ENCODE results near the gene GABRP. TPM values are rescaled to one million over a fixed set of nuclear protein-coding genes. Genes with fewer than 3 reads are reported as not detected.

GABRP gene
- total RNA-seq, 2 donors from 2014 or later = 1.1 to 1.9 TPM

DNA sequence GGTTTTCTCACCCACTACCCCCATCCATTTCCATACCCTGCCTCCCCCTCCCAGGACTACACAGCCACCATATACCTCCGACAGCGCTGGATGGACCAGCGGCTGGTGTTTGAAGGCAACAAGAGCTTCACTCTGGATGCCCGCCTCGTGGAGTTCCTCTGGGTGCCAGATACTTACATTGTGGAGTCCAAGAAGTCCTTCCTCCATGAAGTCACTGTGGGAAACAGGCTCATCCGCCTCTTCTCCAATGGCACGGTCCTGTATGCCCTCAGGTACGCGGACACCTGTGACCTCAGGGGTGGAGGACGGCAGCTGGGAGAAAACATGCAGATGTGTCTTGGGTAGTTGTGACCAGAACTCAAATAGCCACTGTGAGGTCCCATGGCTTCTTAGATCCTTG lies 11.6 kb downstream of the GABRP start:
- peaks cover 4% of the 10 kb centered on the region for H3K27me3 ChIP-seq (ENCODE audit: control insufficient read depth, insufficient read depth, low read length, poor library complexity, severe bottlenecking)
- no peaks in the 10 kb centered on the region for H3K9me3 ChIP-seq (ENCODE audit: control insufficient read depth, low read length)
- WGBS, 2 experiments (ENCODE audit: insufficient coverage in 1 of 2, insufficient read length in 1 of 2) = 91 to 97% methylated on average over 10 of the region's 10 CpGs
- Mint-ChIP-seq H3K27ac (no peak overlapping the region), H3K27me3 (ENCODE audit: insufficient read depth) (peaks cover 10% of the 10 kb centered on the region), H3K4me3 (no peak overlapping the region), H3K4me1 (peaks cover 2% of the 10 kb centered on the region), H3K9me3 (no peaks in the 10 kb centered on the region), H3K36me3 (ENCODE audit: low read depth) (no peaks in the 10 kb centered on the region)
- H3K4me3 ChIP-seq (ENCODE audit: low read length) = no peak overlapping the region
- DNase-seq = no peak
- TF ChIP-seq, protein P1, sequence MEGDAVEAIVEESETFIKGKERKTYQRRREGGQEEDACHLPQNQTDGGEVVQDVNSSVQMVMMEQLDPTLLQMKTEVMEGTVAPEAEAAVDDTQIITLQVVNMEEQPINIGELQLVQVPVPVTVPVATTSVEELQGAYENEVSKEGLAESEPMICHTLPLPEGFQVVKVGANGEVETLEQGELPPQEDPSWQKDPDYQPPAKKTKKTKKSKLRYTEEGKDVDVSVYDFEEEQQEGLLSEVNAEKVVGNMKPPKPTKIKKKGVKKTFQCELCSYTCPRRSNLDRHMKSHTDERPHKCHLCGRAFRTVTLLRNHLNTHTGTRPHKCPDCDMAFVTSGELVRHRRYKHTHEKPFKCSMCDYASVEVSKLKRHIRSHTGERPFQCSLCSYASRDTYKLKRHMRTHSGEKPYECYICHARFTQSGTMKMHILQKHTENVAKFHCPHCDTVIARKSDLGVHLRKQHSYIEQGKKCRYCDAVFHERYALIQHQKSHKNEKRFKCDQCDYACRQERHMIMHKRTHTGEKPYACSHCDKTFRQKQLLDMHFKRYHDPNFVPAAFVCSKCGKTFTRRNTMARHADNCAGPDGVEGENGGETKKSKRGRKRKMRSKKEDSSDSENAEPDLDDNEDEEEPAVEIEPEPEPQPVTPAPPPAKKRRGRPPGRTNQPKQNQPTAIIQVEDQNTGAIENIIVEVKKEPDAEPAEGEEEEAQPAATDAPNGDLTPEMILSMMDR (conservative IDR thresholded peaks at IDR 0.05) = no peak
- H3K36me3 ChIP-seq (ENCODE audit: control insufficient read depth, insufficient read depth, low read length) = no peaks in the 10 kb centered on the region
- no peaks in the 10 kb centered on the region for H3K4me1 ChIP-seq (ENCODE audit: control insufficient read depth, insufficient read depth, low read length)
- no peak overlapping the region for H3K27ac ChIP-seq (ENCODE audit: low read depth, low read length)
- no peak overlapping the region for H3K9ac ChIP-seq (ENCODE audit: extremely low read depth, low read length, poor library complexity, severe bottlenecking)

DNA sequence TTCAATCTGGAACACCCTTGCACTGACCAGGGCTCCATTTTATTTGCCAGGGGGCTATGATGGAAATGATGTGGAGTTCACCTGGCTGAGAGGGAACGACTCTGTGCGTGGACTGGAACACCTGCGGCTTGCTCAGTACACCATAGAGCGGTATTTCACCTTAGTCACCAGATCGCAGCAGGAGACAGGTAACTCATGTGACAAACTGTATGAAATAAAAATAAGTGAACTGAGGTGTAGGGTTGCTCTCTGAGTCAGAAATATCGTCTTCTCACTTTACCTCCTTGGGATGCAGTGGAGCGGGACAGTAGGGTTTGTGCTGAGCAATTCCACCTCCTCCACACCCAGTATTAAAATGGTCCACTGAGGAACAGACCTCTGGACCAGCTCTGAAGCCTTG lies 22.1 kb downstream of the GABRP start:
- Mint-ChIP-seq H3K4me1 (peaks cover 9% of the 10 kb centered on the region), H3K27ac (no peak overlapping the region), H3K36me3 (ENCODE audit: low read depth) (no peaks in the 10 kb centered on the region), H3K4me3 (no peak overlapping the region), H3K27me3 (ENCODE audit: insufficient read depth) (peaks cover 3% of the 10 kb centered on the region), H3K9me3 (no peaks in the 10 kb centered on the region)
- H3K9me3 ChIP-seq (ENCODE audit: control insufficient read depth, low read length) = no peaks in the 10 kb centered on the region
- H3K36me3 ChIP-seq (ENCODE audit: control insufficient read depth, insufficient read depth, low read length) = no peaks in the 10 kb centered on the region
- H3K4me1 ChIP-seq (ENCODE audit: control insufficient read depth, insufficient read depth, low read length) = no peaks in the 10 kb centered on the region
- H3K9ac ChIP-seq (ENCODE audit: extremely low read depth, low read length, poor library complexity, severe bottlenecking) = no peak overlapping the region
- DNase-seq = no peak
- H3K27ac ChIP-seq (ENCODE audit: low read depth, low read length) = no peak overlapping the region
- TF ChIP-seq, protein P1 (conservative IDR thresholded peaks at IDR 0.05) = no peak
- H3K4me3 ChIP-seq (ENCODE audit: low read length) = no peak overlapping the region
- WGBS, 2 experiments (ENCODE audit: insufficient coverage in 1 of 2, insufficient read length in 1 of 2) = 96 to 100% methylated on average over 1 to 7 of the region's 7 CpGs
- H3K27me3 ChIP-seq (ENCODE audit: control insufficient read depth, insufficient read depth, low read length, poor library complexity, severe bottlenecking) = no peaks in the 10 kb centered on the region

DNA sequence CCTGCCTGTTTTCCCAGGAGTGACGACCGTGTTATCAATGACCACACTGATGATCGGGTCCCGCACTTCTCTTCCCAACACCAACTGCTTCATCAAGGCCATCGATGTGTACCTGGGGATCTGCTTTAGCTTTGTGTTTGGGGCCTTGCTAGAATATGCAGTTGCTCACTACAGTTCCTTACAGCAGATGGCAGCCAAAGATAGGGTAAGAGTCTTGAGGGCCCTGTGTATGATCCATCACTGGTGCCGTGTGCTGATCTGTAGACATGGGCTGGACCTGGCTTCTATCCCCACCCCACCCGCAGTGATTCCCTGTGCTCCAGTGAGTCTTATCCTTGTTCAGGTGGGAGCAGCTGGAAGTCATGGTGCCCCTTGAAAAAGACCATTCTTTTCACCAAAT lies 26.0 kb downstream of the GABRP start:
- TF ChIP-seq, protein P1 (conservative IDR thresholded peaks at IDR 0.05) = peak; percentile 74
- peak; percentile 64 for DNase-seq
- no peaks in the 10 kb centered on the region for H3K36me3 ChIP-seq (ENCODE audit: control insufficient read depth, insufficient read depth, low read length)
- H3K9me3 ChIP-seq (ENCODE audit: control insufficient read depth, low read length) = no peaks in the 10 kb centered on the region
- no peaks in the 10 kb centered on the region for H3K9me3 Mint-ChIP-seq
- no peaks in the 10 kb centered on the region for H3K4me1 Mint-ChIP-seq
- no peaks in the 10 kb centered on the region for H3K36me3 Mint-ChIP-seq (ENCODE audit: low read depth)
- 79 to 86% methylated on average over 5 to 7 of the region's 7 CpGs for WGBS, 2 experiments (ENCODE audit: insufficient coverage in 1 of 2, insufficient read length in 1 of 2)
- no peaks in the 10 kb centered on the region for H3K27me3 Mint-ChIP-seq (ENCODE audit: insufficient read depth)
- H3K27me3 ChIP-seq (ENCODE audit: control insufficient read depth, insufficient read depth, low read length, poor library complexity, severe bottlenecking) = no peaks in the 10 kb centered on the region
- no peak overlapping the region for H3K4me3 Mint-ChIP-seq
- no peaks in the 10 kb centered on the region for H3K4me1 ChIP-seq (ENCODE audit: control insufficient read depth, insufficient read depth, low read length)
- no peak overlapping the region for H3K9ac ChIP-seq (ENCODE audit: extremely low read depth, low read length, poor library complexity, severe bottlenecking)
- H3K27ac ChIP-seq (ENCODE audit: low read depth, low read length) = no peak overlapping the region
- H3K27ac Mint-ChIP-seq = no peak overlapping the region
- H3K4me3 ChIP-seq (ENCODE audit: low read length) = no peak overlapping the region

All from endodermal cell (in vitro differentiated cells).